DOHH2 (cell line): ENCODE data around the gene NLK.
"Not testable (repeated sequence)": the region's sequence is repeated elsewhere in the genome, so short reads cannot be mapped to it uniquely, and the experiment has no call there.

Experiments
- H3F3A ChIP-seq: fragments of 200-600 bp; sonication (generic), shearing (Covaris generic); 2 replicates; pipeline ENCODE4 v1.6.0; 2016; ENCODE audit warnings: antibody characterized with exemption, mild to moderate bottlenecking; ENCODE audit not compliant: control insufficient read depth, insufficient read depth
- H3K27ac ChIP-seq: fragments of 200-600 bp; sonication (generic); 2 replicates; pipeline ENCODE4 v1.5.1; 2014; ENCODE audit warnings: low read depth, mild to moderate bottlenecking, low read length, moderate library complexity
- H3K27me3 ChIP-seq: fragments of 200-600 bp; sonication (generic); 2 replicates; pipeline ENCODE4 v1.6.1; 2014; ENCODE audit warnings: mild to moderate bottlenecking, low read length, mixed read lengths; ENCODE audit not compliant: control insufficient read depth
- H3K36me3 ChIP-seq: fragments of 200-600 bp; sonication (generic); 2 replicates; pipeline ENCODE4 v1.6.1; 2014; ENCODE audit warnings: mild to moderate bottlenecking, low read length, moderate library complexity, mixed read lengths; ENCODE audit not compliant: control insufficient read depth
- H3K4me1 ChIP-seq: fragments of 200-600 bp; sonication (generic); 2 replicates; pipeline ENCODE4 v1.6.1; 2014; ENCODE audit warnings: mild to moderate bottlenecking, low read length, mixed read lengths; ENCODE audit not compliant: control insufficient read depth
- H3K4me2 ChIP-seq: fragments of 200-600 bp; sonication (generic); 2 replicates; pipeline ENCODE4 v1.6.0; 2014; ENCODE audit warnings: mild to moderate bottlenecking, low read length, moderate library complexity
- H3K4me3 ChIP-seq: fragments of 200-600 bp; sonication (generic); 2 replicates; pipeline ENCODE4 v1.5.1; 2014; ENCODE audit warnings: mild to moderate bottlenecking, low read length, mixed read lengths
- H3K79me2 ChIP-seq: fragments of 200-600 bp; sonication (generic); 2 replicates; pipeline ENCODE4 v1.6.1; 2014; ENCODE audit warnings: mild to moderate bottlenecking, low read length, mixed read lengths; ENCODE audit not compliant: control insufficient read depth
- H3K9me2 ChIP-seq: fragments of 200-600 bp; sonication (generic); replicated peaks from 2 replicates; pipeline ENCODE4 v1.6.1; 2014; ENCODE audit warnings: mild to moderate bottlenecking, low read length, mixed read lengths; ENCODE audit not compliant: control insufficient read depth
- H3K9me3 ChIP-seq: fragments of 200-600 bp; sonication (generic); 2 replicates; pipeline ENCODE4 v1.6.1; 2014; ENCODE audit warnings: antibody characterized with exemption, low read length, mixed read lengths; ENCODE audit not compliant: control insufficient read depth, insufficient read depth
- H4K20me1 ChIP-seq: fragments of 200-600 bp; sonication (generic); 2 replicates; pipeline ENCODE4 v1.6.0; 2014; ENCODE audit warnings: low read depth, mild to moderate bottlenecking, antibody characterized with exemption, low read length, moderate library complexity; ENCODE audit not compliant: control insufficient read depth, insufficient read depth
- EZH2phosphoT487 ChIP-seq: fragments of 200-600 bp; sonication (generic); IDR thresholded peaks from 2 replicates; pipeline ENCODE4 v1.6.1; 2017; ENCODE audit warnings: borderline replicate concordance, mild to moderate bottlenecking, antibody characterized with exemption, low read length, moderate library complexity, mixed read lengths
- TF ChIP-seq, protein P1 (sequence below): fragments of 200-600 bp; sonication (generic); IDR thresholded peaks from one replicate; pipeline ENCODE4 v1.5.1; 2014; ENCODE audit warnings: antibody characterized with exemption, mild to moderate bottlenecking, low read depth, low read length; ENCODE audit not compliant: poor library complexity, severe bottlenecking

Gene NLK

DNA sequence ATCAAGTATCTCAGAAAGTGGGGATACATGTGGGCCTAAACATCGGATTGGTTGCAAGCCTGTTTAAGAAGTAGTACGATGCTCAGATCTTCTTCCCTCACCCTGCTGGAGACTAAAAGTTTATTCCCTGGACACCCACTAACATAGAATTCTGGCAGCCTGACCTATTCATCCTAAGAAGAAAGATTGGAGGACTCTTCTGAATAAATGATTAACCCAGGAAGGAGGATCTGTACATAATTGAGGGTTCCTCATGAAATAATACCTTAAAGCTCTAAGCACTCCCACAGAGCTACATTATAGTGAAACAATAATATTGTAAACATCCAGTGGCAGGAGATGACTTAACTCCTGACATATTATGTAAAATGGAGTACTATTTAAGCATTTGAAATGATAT, 111.7 kb downstream of the NLK start:
- Histone ChIP-seq H3K4me2 (no peak overlapping the region), H3K27ac (no peak overlapping the region), H3K79me2 (no peaks in the 10 kb centered on the region), H3K4me1 (no peaks in the 10 kb centered on the region), H3K9me2 (no peaks in the 10 kb centered on the region), H3K4me3 (no peak overlapping the region), H3F3A (no peaks in the 10 kb centered on the region), H3K36me3 (no peaks in the 10 kb centered on the region), H3K9me3 (no peaks in the 10 kb centered on the region), H3K27me3 (no peaks in the 10 kb centered on the region), H4K20me1 (no peaks in the 10 kb centered on the region)
- TF ChIP-seq, protein P1, sequence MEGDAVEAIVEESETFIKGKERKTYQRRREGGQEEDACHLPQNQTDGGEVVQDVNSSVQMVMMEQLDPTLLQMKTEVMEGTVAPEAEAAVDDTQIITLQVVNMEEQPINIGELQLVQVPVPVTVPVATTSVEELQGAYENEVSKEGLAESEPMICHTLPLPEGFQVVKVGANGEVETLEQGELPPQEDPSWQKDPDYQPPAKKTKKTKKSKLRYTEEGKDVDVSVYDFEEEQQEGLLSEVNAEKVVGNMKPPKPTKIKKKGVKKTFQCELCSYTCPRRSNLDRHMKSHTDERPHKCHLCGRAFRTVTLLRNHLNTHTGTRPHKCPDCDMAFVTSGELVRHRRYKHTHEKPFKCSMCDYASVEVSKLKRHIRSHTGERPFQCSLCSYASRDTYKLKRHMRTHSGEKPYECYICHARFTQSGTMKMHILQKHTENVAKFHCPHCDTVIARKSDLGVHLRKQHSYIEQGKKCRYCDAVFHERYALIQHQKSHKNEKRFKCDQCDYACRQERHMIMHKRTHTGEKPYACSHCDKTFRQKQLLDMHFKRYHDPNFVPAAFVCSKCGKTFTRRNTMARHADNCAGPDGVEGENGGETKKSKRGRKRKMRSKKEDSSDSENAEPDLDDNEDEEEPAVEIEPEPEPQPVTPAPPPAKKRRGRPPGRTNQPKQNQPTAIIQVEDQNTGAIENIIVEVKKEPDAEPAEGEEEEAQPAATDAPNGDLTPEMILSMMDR, result no peak
- TF ChIP-seq EZH2phosphoT487, result no peak

DNA sequence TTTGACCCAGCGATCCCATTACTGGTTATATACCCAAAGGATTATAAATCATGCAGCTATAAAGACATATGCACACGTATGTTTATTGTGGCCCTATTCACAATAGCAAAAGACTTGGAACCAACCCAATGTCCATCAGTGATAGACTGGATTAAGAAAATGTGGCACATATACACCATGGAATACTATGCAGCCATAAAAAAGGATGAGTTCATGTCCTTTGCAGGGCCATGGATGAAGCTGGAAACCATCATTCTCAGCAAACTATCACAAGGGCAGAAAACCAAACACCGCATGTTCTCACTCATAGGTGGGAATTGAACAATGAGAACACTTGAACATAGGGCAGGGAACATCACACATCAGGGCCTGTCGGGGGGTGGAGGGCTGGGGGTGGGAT, 112.9 kb downstream of the NLK start:
- not testable (repeated sequence) for H3K4me3 ChIP-seq, H3K36me3 ChIP-seq, H3K27me3 ChIP-seq, H3K9me3 ChIP-seq, H3K27ac ChIP-seq, H3K4me1 ChIP-seq, H3K79me2 ChIP-seq, H3F3A ChIP-seq, H4K20me1 ChIP-seq, H3K4me2 ChIP-seq, H3K9me2 ChIP-seq

DNA sequence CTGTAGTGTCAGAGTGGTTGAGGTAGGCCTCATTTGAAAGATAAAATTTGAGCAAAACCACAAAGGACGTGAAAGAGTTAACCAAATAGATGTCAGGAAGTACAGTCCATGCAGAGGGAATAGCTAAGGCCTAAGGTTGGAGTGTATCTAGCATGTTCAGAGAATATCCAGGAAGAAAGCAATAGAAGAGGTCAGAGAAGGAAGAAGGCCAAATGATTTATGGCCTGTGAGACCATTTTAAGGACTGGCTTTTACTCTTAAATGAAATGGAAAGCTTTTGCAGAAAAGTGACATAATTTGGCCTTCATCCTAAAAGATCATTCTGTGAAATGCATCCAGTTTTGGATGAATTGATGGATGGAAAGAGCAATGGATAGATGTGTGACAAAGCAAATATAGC, 116.5 kb downstream of the NLK start:
- no peaks in the 10 kb centered on the region for H3K9me3 ChIP-seq
- H3K4me3 ChIP-seq, result no peak overlapping the region
- H4K20me1 ChIP-seq, result no peaks in the 10 kb centered on the region
- H3K9me2 ChIP-seq, result no peaks in the 10 kb centered on the region
- H3K27ac ChIP-seq, result no peak overlapping the region
- H3K36me3 ChIP-seq, result no peaks in the 10 kb centered on the region
- TF ChIP-seq, protein P1, result no peak
- no peak for TF ChIP-seq EZH2phosphoT487
- no peaks in the 10 kb centered on the region for H3K4me1 ChIP-seq
- H3K4me2 ChIP-seq, result no peak overlapping the region
- H3K79me2 ChIP-seq, result no peaks in the 10 kb centered on the region
- H3K27me3 ChIP-seq, result no peaks in the 10 kb centered on the region
- no peaks in the 10 kb centered on the region for H3F3A ChIP-seq

DNA sequence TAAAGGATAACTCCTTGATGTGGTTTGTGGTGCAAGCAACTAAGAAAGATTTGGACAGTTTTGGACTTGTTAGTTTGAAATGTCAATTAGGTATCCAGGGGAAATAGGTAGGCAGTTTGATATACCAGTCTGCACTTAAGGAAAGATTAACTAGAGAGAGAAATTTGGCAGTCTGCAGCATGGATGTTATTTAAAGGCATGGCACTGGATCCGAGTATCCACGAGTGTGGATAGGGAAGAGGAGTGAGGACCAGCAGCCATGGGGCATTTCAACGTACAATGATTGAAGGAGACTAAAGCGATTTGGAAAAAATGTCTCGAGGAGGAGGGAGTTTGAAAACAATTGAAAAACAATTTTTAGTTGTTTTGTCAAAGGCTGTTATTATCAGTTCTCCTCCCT, 117.4 kb downstream of the NLK start:
- Histone ChIP-seq H3K27me3 (no peaks in the 10 kb centered on the region), H3K79me2 (no peaks in the 10 kb centered on the region), H3K36me3 (no peaks in the 10 kb centered on the region), H3K9me3 (no peaks in the 10 kb centered on the region), H3K4me3 (no peak overlapping the region), H3F3A (no peaks in the 10 kb centered on the region), H3K27ac (no peak overlapping the region), H3K9me2 (no peaks in the 10 kb centered on the region), H4K20me1 (no peaks in the 10 kb centered on the region), H3K4me2 (no peak overlapping the region), H3K4me1 (no peaks in the 10 kb centered on the region)
- no peak for TF ChIP-seq EZH2phosphoT487
- TF ChIP-seq, protein P1, result no peak
